ENCODE data around the gene HELLS. TPM values are rescaled to one million over a fixed set of nuclear protein-coding genes. Genes with fewer than 3 reads are reported as not detected.
"Not testable (repeated sequence)": the region's sequence is repeated elsewhere in the genome, so short reads cannot be mapped to it uniquely, and the experiment has no call there.

The HELLS gene
- total RNA-seq, 1 donor from 2014 or later = 314 TPM

DNA sequence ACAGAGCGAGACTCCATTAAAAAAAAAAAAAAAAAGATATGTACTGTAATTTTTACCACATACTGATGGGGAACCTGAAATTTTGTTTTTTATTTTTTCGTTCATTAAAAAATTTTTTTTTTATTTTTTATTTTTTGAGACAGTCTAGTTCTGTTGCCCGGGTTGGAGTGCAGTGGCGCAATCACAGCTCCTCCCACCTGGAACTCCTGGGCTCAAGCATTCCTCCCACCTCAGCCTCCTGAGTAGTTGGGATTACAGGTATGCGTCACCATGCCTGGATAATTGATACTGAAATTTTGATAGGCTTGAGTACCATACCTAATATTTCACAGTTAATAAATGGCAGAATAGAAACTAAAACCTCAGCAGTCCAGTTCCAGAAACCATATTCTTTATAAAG, 20.9 kb upstream of the HELLS start:
- no peaks in the 10 kb centered on the region for H3K79me2 ChIP-seq (ENCODE audit: low read depth)
- H2AFZ ChIP-seq (replicated peaks) = no peak overlapping the region
- no peak overlapping the region for H3K27ac ChIP-seq
- no peak overlapping the region for H3K9ac ChIP-seq
- no peak overlapping the region for H3K4me3 Mint-ChIP-seq
- peaks cover 7% of the 10 kb centered on the region for H3K36me3 Mint-ChIP-seq
- no peaks in the 10 kb centered on the region for H4K20me1 ChIP-seq (ENCODE audit: low read depth)
- H3K36me3 ChIP-seq = no peaks in the 10 kb centered on the region
- no peaks in the 10 kb centered on the region for H3K27me3 Mint-ChIP-seq (ENCODE audit: insufficient read depth, low read depth)
- DNase-seq (ENCODE audit: low spot score) = no peak
- H3K4me3 ChIP-seq = no peak overlapping the region
- no peaks in the 10 kb centered on the region for H3K4me1 Mint-ChIP-seq
- no peak overlapping the region for H3K27ac Mint-ChIP-seq
- no peaks in the 10 kb centered on the region for H3K4me1 ChIP-seq
- H3K4me2 ChIP-seq = no peak overlapping the region
- TF ChIP-seq, protein P1, sequence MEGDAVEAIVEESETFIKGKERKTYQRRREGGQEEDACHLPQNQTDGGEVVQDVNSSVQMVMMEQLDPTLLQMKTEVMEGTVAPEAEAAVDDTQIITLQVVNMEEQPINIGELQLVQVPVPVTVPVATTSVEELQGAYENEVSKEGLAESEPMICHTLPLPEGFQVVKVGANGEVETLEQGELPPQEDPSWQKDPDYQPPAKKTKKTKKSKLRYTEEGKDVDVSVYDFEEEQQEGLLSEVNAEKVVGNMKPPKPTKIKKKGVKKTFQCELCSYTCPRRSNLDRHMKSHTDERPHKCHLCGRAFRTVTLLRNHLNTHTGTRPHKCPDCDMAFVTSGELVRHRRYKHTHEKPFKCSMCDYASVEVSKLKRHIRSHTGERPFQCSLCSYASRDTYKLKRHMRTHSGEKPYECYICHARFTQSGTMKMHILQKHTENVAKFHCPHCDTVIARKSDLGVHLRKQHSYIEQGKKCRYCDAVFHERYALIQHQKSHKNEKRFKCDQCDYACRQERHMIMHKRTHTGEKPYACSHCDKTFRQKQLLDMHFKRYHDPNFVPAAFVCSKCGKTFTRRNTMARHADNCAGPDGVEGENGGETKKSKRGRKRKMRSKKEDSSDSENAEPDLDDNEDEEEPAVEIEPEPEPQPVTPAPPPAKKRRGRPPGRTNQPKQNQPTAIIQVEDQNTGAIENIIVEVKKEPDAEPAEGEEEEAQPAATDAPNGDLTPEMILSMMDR (IDR thresholded peaks at IDR 0.05) = no peak
- TF ChIP-seq EZH2phosphoT487 (IDR thresholded peaks at IDR 0.05) = no peak
- TF ChIP-seq EZH2 (IDR thresholded peaks at IDR 0.05) = no peak
- H3K9me3 Mint-ChIP-seq = no peaks in the 10 kb centered on the region
- no peaks in the 10 kb centered on the region for H3F3A ChIP-seq (ENCODE audit: low read depth)
- H3K27me3 ChIP-seq = no peaks in the 10 kb centered on the region
- H3K9me3 ChIP-seq (ENCODE audit: low read depth) = no peaks in the 10 kb centered on the region

DNA sequence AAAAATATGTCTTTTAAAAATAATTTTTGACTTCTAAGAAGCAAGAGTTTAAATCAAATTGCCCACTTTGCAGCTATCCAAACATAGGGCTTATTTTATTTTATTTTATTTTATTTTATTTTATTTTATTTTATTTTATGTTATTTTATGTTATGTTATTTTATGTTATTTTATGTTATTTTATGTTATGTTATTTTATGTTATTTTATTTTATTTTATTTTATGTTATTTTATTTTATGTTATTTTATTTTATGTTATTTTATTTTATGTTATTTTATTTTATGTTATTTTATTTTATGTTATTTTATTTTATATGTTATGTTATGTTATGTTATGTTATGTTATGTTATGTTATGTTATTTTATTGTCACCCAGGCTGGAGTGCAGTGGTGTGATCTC, 14.0 kb upstream of the HELLS start:
- H3K4me1 ChIP-seq; H3K36me3 Mint-ChIP-seq; H3K27me3 Mint-ChIP-seq (ENCODE audit: insufficient read depth, low read depth); H3K4me1 Mint-ChIP-seq; H3K9ac ChIP-seq; H3K27me3 ChIP-seq; H3K27ac ChIP-seq; H3K4me3 Mint-ChIP-seq; H4K20me1 ChIP-seq (ENCODE audit: low read depth); H3K36me3 ChIP-seq; DNase-seq (ENCODE audit: low spot score); H3K27ac Mint-ChIP-seq; H3K9me3 Mint-ChIP-seq; H3K4me3 ChIP-seq; H3K4me2 ChIP-seq; H2AFZ ChIP-seq (replicated peaks); H3K79me2 ChIP-seq (ENCODE audit: low read depth); H3F3A ChIP-seq (ENCODE audit: low read depth); H3K9me3 ChIP-seq (ENCODE audit: low read depth): not testable (repeated sequence)

DNA sequence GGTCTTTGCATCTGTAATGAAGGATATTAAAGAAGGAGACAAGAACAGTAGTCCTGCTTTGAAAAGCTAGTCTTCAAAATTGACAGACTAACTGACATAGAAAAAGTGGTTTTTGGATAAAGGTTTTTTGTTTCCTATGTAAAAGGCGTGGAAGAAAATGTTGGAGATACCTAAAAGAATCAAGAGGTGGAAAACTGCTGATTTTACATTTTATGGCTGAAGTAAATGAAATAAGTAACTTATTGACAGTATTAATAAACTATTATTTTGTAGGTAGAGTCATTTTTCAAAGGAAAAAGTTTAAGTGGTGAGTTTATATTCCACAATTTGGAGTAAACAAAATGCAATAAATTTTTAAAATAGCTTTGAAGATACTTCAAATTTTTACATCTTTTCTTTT, 12.6 kb upstream of the HELLS start:
- Histone ChIP-seq H3K27ac (no peak overlapping the region), H3K79me2 (ENCODE audit: low read depth) (no peaks in the 10 kb centered on the region), H3F3A (ENCODE audit: low read depth) (no peaks in the 10 kb centered on the region), H3K4me2 (no peak overlapping the region), H4K20me1 (ENCODE audit: low read depth) (no peaks in the 10 kb centered on the region), H3K36me3 (no peaks in the 10 kb centered on the region), H3K9ac (no peak overlapping the region), H3K27me3 (no peaks in the 10 kb centered on the region), H3K4me1 (no peaks in the 10 kb centered on the region), H2AFZ (replicated peaks) (no peak overlapping the region), H3K9me3 (ENCODE audit: low read depth) (no peaks in the 10 kb centered on the region), H3K4me3 (no peak overlapping the region)
- Mint-ChIP-seq H3K27ac (no peak overlapping the region), H3K27me3 (ENCODE audit: insufficient read depth, low read depth) (no peaks in the 10 kb centered on the region), H3K36me3 (peaks cover 6% of the 10 kb centered on the region), H3K4me3 (no peak overlapping the region), H3K4me1 (no peaks in the 10 kb centered on the region), H3K9me3 (no peaks in the 10 kb centered on the region)
- TF ChIP-seq EZH2 (IDR thresholded peaks at IDR 0.05) (no peak), EZH2phosphoT487 (IDR thresholded peaks at IDR 0.05) (no peak)
- TF ChIP-seq, protein P1 (IDR thresholded peaks at IDR 0.05) = no peak
- DNase-seq (ENCODE audit: low spot score) = no peak

DNA sequence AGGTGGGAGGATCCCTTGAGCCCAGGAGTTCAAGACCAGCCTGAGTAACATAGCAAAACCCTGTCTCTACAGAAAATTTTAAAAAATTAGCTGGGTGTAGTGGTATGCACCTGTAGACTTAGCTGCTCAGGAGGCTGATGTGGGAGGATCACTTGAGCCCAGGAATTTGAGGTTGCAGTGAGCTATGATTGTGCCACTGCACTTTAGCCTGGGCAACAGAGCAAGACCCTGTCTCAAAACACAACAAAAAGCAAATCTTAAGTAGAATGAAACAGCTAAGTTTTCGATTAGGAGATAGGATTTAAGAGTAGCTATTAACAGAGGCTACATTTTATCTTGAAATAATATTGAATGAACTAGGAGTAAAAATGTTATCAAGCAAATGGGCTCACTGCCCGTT, 3.3 kb upstream of the HELLS start:
- H3K9me3 Mint-ChIP-seq; H3K36me3 ChIP-seq; H3K4me2 ChIP-seq; H3K27ac ChIP-seq; H3K27ac Mint-ChIP-seq; H2AFZ ChIP-seq (replicated peaks); H3K9me3 ChIP-seq (ENCODE audit: low read depth); H3K4me3 ChIP-seq; H3K36me3 Mint-ChIP-seq; H3K4me3 Mint-ChIP-seq; H3K27me3 Mint-ChIP-seq (ENCODE audit: insufficient read depth, low read depth); H3K27me3 ChIP-seq; H3K4me1 ChIP-seq; DNase-seq (ENCODE audit: low spot score); H3K9ac ChIP-seq: not testable (repeated sequence)
- H3K4me1 Mint-ChIP-seq = peaks cover 16% of the 10 kb centered on the region
- H3K79me2 ChIP-seq (ENCODE audit: low read depth) = peaks cover 17% of the 10 kb centered on the region
- peaks cover 10% of the 10 kb centered on the region for H4K20me1 ChIP-seq (ENCODE audit: low read depth)
- peaks cover 10% of the 10 kb centered on the region for H3F3A ChIP-seq (ENCODE audit: low read depth)

Measured in neural progenitor cell (in vitro differentiated cells).